Activated naive CD4-positive, alpha-beta T cell (primary cell): ENCODE results near the gene FBLN7.
"Not testable (repeated sequence)": the region's sequence is repeated elsewhere in the genome, so short reads cannot be mapped to it uniquely, and the experiment has no call there.

Source experiments
- DNase-seq, 4 experiments: peaks; one replicate each; lab custom pipeline; 2025; lab: John Stamatoyannopoulos, UW

The FBLN7 gene

GRCh38 chr2:112184121-112184520 is 45.9 kb downstream of the FBLN7 start:
- DNase-seq, result no peak

GRCh38 chr2:112185131-112185530 is 46.9 kb downstream of the FBLN7 start:
- DNase-seq, result no peak

GRCh38 chr2:112187046-112187715 is 49.0 kb downstream of the FBLN7 start:
- no peak for DNase-seq

GRCh38 chr2:112187805-112188596 is 49.8 kb downstream of the FBLN7 start:
- DNase-seq, result peak in 2 of 4 experiments; percentile 55 to 66

GRCh38 chr2:112189001-112189556 is 50.9 kb downstream of the FBLN7 start:
- no peak for DNase-seq

- DNase-seq, result no peak
Measured at GRCh38 chr2:112194028-112194427, 55.8 kb downstream of the FBLN7 start.

- DNase-seq, result no peak
Measured at GRCh38 chr2:112194482-112194881, 56.3 kb downstream of the FBLN7 start.

GRCh38 chr2:112195167-112195766 is 57.1 kb downstream of the FBLN7 start:
- DNase-seq, result no peak

GRCh38 chr2:112195950-112196349 is 57.8 kb downstream of the FBLN7 start:
- DNase-seq, result no peak

- no peak for DNase-seq
Measured at GRCh38 chr2:112197868-112198267, 59.7 kb downstream of the FBLN7 start.

GRCh38 chr2:112198780-112199179 is 60.6 kb downstream of the FBLN7 start:
- DNase-seq, result no peak

- DNase-seq, result no peak
Measured at GRCh38 chr2:112199188-112199587, 61.0 kb downstream of the FBLN7 start.

GRCh38 chr2:112201696-112202430 is 63.7 kb downstream of the FBLN7 start:
- DNase-seq, result no peak

- no peak for DNase-seq
Measured at GRCh38 chr2:112204411-112204810, 66.2 kb downstream of the FBLN7 start.

- DNase-seq, result not testable (repeated sequence)
Measured at GRCh38 chr2:112207905-112208304, 69.7 kb downstream of the FBLN7 start.

- no peak for DNase-seq
Measured at GRCh38 chr2:112216167-112216566, 78.0 kb downstream of the FBLN7 start.

GRCh38 chr2:112217854-112218253 is 79.7 kb downstream of the FBLN7 start:
- DNase-seq, result no peak

GRCh38 chr2:112220186-112220585 is 82.0 kb downstream of the FBLN7 start:
- DNase-seq, result no peak

- DNase-seq, result no peak
Measured at GRCh38 chr2:112220831-112221230, 82.6 kb downstream of the FBLN7 start.

- DNase-seq, result no peak
Measured at GRCh38 chr2:112229348-112229747, 91.2 kb downstream of the FBLN7 start.

GRCh38 chr2:112230371-112230770 is 92.2 kb downstream of the FBLN7 start:
- DNase-seq, result no peak
